ENCODE data around the gene GRIK4.

Gene GRIK4

DNA sequence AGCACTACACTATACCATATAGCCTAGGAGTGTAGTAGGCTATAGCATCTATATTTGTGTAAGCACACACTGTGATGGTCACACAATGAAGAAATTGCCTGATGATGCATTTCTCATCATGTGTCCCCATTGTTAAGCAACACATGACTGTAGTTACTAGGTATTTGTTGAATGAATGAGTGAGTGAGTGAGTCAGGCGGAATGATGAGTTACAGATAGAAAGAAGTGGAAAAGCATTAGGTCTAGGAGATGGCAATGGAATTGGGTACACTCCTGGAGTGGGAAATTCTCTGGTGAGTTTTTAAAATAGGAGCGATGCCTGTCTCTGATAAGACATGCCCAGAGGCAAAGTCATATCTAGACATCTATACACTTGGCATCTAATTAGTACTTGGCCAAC is 351.8 kb downstream of the GRIK4 start:
- DNase-seq, result no peak

DNA sequence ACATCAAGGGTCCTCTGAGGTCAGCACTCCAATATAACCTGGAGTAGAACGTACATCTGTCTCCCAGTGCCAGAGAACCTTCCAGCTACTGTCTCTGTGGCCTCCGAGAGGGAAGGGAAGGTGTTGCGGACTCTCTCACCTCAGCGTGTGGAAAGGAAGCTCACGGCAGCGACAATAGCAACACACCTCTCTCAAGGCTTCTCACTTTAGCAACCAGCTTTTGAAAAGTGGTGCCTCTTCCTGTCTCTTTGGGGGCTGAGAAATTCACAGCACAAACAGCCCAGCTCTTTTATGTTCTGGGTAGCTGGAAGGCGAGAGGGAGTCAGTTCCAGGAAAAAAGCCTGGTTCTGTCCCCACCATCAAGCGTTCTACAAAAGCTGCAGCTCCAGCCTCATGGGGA is 355.5 kb downstream of the GRIK4 start:
- no peak for DNase-seq

GRCh38 chr11:120867531-120867930 is 356.0 kb downstream of the GRIK4 start:
- DNase-seq, result no peak

DNA sequence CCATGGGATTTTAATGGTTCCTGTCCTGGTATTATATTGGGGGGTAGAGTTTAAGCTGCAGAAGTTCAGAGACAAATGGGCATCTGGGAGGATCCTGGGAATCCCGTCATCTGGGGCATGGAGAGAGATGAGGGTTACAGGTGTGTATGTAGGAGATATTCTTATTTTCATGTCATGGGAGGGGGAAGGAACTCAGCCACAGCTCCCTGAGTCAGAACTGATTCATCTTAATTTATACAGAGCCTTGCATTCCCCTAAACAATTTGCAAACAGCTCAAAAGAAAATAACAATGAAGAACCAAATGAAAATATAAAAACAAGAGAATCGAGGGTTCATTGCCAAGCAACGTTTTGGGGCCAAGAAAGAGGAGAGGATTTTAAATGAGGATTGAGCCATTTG is 356.4 kb downstream of the GRIK4 start:
- DNase-seq, result no peak

- no peak for DNase-seq
These were observed 357.5 kb downstream of the GRIK4 start for GRCh38 chr11:120869097-120869496.

DNA sequence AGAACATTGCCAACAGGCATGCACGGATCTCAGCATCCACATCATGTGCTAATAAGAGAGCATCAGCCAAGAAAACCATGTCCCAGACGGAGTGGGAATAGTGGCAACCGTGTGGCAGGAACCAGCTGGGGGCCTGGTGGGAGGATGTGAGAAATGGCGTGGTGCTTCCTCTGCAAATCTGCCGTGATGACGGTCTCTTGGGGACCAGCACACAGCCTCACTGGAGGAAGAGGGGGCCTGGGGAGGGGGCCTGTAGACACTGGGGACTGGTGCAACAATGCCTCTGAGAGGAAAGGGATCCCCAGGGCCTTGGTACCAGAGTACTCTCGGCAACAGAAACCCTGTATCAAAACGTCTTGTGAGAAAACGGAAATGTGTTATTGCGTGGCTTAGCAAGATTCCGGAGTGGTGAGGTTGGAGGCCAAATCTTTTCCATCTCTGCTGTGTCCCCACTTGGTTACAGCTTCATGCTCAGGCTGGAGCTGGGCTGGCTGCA is 358.0 kb downstream of the GRIK4 start:
- no peak for DNase-seq

GRCh38 chr11:120871194-120871593 is 359.6 kb downstream of the GRIK4 start:
- no peak for DNase-seq

- no peak for DNase-seq
These were observed 360.4 kb downstream of the GRIK4 start for GRCh38 chr11:120871924-120872323.

- DNase-seq, result no peak
These were observed 362.6 kb downstream of the GRIK4 start for GRCh38 chr11:120873966-120874735.

- DNase-seq, result no peak
These were observed 364.4 kb downstream of the GRIK4 start for GRCh38 chr11:120875986-120876385.

DNA sequence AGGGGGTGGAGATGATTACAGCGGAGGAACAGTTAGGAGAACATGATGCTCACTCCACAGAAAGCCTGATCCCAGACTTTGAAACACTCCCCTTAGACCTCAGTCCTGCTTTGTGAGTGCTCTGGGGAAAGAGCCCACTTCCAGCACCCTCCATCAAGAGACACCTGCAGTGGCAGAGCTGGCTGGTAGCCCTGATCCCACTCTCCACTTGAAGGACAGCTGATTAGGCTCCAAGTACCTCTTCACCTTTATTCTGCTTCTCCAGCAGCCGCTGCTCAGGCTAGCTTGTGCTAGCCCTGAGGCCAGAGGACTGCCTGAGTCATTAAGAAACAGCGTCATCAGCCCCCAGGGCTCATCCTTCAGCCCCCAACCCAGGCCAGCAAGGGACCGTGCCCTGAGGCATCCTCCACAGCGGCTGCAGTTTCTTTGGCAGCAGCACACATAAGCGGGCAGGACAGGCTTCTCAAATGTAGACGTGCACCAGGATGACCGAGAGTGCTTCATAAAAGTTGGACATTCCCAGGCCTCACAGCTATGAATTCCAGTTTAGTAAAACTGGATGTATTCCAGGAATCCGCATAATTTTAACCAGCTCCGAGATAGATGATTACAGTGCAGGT is 366.3 kb downstream of the GRIK4 start:
- DNase-seq, result no peak

GRCh38 chr11:120878781-120879180 is 367.2 kb downstream of the GRIK4 start:
- no peak for DNase-seq

- DNase-seq, result no peak
These were observed 369.1 kb downstream of the GRIK4 start for GRCh38 chr11:120880498-120881175.

DNA sequence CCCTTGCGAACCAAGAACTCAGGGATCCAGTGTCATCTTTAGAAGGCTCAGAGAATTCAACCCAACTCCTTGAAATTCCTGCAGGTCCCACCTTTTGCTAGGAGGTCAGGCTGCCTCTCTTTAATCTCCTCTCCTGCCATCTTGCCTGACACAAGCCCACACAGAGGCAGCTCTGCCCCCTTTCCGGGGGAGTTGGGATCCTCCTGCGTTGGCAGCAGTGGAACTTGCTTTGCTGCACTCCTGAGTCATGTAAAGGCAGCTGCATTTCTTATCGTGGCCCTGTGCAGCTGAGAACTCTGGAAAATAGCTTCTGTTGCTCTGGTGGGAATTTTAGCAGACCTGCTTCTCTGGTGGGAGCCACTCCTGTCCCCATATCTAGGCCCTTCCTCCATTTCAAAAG is 370.0 kb downstream of the GRIK4 start:
- no peak for DNase-seq

DNA sequence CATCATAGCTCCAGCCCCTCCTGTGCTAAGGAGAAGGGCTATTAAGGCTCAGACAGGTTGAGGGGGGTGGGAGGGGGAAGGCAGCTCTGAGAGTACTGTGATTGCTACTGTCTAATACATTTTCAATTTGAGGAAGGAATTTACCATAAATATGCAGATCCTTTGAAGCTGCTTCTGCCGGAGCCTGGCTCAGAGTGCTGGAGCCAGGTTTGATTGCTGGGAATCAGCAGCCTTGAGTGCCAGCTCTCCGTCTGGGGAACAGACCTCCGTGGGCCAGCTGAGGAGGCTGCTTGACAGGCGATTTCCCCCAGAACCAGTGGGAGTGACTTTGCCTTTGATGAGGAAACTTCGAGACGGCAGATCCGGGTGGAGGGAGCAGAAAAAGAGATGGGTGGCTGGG is 370.6 kb downstream of the GRIK4 start:
- DNase-seq, result no peak

GRCh38 chr11:120883404-120884080 is 372.0 kb downstream of the GRIK4 start:
- no peak for DNase-seq

GRCh38 chr11:120884154-120885020 is 372.8 kb downstream of the GRIK4 start:
- no peak for DNase-seq

- DNase-seq, result no peak
These were observed 379.2 kb downstream of the GRIK4 start for GRCh38 chr11:120890609-120891320.

DNA sequence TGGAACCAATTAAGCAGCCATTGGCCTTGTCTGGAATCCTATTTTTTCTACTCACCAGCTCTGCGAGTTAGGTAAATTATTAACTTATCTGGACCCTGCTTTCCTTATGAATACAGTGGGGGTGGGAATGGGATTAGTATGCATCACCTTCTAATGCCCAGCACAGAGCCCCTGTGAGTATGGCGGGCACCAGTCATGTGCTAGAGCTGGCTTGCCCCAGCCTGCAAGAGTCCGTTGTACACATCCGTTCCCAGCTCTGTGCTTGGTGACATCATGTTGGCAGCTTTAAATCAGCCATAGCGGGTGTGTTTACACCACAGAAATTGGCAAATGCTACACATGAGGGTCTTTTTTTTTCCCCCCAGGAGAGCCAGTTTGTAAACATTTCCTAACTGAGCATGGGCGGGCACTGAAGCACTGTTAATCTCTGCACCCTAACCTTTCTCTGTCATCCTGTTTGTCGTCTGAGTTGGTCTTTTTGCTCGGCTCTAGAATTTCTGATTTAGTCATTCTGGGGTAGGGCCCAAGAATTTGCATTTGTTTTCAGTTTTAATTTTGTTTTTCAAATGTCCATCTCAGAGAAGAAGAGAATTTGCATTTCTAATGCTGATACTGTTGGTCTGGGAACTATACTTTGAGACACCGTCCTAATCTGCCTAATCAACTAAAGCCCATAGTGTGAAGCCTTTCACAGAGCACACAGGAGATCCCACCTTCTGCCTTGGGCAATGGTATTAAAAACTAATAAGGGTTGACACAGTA is 382.1 kb downstream of the GRIK4 start:
- DNase-seq, result no peak

DNA sequence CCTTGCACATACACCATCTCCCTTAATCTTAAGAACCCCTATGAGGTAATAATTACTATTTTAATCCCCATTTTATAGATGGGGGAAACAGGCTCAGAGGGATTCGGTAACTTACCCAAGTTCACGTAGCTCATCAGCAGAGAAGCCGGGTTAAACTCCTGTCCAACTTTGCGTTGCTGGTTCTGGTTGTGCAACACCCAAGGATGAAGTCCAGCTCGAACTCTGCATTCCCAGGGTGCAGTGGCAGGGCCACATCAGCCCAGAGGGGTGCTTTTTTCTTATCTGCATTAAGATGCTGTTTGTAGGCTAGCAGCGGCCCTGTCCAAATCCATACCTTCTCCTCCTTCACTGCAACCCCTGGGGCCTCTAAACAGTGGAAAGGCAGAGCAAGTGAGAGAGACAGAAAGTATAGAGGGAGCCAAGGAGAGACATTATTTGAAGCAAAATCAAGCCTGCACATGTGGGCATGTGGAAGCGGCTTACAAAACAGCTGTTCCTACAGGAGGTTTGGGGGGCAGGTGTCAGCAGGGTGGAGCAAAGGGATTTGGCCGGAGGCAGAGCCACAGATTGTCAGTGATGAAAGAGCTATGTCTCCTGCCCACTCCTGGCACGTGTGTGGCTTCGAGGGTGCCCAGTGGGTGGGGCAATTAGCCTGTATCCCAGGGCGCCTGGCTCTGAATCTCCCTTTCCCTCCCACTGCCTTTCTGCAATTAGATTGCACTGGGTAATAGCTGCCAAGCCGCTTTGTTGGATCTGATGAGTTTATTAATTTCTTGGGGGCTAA is 382.8 kb downstream of the GRIK4 start:
- no peak for DNase-seq

Data from activated naive CD4-positive, alpha-beta T cell (primary cell).